HT-29 (cell line): ENCODE measurements around the gene RRAS. TPM values are rescaled to one million over a fixed set of nuclear protein-coding genes. Genes with fewer than 3 reads are reported as not detected.

ENCODE experiments used
- DNase-seq: peaks from one replicate; pipeline ENCODE4 v3.0.0-alpha.2; 2015; ENCODE audit warnings: low spot score
- total RNA-seq: library from RNA; depleted of rRNA; stranded (reverse); fragments of >200 nt; shearing (Covaris generic); gene quantifications from 2 replicates; pipeline ENCODE4 v1.2.3, GENCODE V29; 2014

The RRAS gene
- total RNA-seq, 1 experiment from 2014 or later = 33.1 TPM

DNA sequence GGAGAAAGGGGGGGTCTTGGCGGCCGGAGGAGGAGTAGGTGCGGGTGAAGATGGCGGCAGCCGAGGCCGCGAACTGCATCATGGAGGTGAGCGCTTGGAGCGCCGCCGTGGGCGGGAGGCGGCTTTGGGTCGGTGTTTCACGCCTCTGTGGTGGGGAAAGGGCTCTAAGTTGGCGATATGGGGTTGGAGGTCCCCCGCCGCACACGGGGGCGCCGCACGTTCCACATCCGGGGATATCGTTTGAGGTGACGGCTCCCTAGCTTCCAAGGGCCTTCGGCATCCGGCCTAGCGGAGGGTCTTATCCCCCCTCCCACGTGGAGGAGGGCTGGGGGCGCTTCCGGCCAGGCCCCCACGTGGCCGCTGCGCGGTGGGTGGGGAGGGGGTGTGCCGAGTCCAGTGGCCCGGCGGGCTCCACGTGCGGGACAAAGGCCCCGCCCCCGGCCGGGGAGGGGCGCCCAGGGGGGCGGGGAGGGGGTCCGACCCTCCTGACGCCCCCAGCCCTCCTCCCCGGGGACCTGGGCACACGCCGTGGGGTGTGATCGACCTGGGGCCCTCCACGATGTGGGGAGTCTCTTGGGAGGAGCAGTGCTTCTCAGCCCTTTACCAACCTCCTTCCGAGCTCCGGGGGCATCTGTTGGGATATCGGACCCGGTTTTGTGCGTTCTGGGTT, 37.4 kb upstream of the RRAS start, which contains the start of gene PRMT1:
Gene PRMT1, plus strand, starts transcription at position 41 of the 670 bp plus-strand sequence. Its CDS starts 10 bp downstream, at position 51.
- peak; percentile 67 for DNase-seq

DNA sequence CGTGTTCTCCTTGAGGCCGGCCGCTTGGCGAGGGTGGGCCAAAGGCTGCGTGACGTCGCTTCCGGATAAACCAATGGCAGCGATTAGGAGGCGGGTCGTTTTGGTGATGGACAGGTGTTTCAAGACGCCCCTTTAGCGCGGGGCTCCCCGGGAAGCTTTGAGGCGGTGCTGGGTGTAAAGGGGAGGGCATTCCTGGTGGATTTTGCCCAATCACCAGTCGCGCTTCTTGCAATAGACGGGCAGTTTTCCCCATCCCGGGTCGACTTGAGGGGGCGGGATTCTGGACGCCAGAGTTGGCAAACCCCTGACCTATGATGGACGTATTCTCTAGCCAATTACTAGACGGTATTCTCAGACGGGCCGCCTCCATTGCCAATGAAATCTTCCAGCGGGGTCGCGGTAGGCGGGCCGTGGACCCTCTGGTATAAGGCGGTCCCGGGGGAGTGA, 36.9 kb upstream of the RRAS start:
- DNase-seq = peak; percentile 100

DNA sequence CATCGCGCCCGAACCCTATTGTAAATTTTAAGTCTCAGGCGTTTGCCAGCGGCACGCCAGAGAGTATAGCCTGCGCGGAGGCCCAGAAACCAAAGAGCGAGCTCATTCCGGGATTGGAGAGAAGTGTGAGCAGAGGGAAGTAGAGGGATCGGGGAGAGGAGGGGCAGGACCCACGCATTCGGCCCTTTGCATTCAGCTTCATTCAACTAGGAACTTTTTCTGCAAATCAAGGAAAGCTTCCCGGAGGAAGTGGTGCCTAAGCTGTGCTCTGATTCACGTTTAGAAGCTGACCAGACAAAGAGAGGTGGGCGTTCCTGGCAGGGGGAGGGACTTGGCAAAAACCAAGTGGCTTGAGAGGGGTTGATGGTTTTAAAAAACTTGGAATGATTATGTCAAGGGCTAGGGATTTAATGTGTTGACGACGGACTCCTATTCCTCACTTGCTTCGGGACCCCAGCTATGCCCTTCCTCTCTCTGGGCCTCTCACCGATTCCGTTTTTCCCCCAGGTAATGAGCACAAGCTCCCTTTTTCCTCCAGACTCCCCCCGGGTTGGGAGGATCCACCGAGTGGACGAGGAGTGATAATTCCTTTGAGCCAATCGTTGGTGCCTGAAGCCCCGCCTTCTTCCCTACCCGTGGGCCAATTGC, 36.3 kb upstream of the RRAS start:
- no peak for DNase-seq

DNA sequence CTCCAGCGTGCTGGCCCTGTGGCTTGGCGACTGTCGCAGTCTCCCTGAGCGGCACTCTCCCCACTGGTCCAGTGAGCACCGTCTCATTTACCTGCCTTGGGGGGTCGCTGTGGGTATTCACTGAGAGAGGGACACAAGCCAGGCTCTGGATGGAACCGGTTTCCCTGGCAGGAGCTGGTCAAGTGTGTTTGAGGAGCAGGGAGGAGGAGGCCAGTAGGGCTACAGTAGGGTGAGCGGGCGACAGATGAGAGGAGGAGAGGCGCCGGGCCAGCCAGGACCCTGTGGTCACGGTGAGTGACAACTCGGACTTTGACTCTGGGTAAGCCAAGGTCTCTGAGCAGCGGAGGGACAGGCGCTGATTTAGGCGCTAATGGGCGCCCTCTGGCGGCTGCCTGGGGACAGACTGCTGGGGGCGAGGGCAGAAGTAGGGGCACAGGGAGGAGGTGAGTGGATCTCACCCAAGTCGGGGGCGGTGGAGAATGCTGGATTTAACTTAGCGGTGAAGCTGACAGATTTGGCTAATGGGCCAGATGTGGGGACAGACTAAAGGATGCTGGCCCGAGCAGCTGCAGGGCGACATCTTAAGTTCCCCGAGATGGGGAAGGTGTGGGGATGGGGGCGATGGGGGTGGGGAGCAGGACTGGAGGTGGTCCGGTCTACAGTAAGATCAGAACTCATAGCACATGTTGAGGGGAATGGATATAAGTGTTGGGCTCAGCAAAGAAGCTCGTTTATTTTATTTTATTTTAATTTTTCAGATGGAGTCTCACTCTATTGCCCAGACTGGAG, 32.4 kb upstream of the RRAS start:
- DNase-seq = peak; percentile 95

DNA sequence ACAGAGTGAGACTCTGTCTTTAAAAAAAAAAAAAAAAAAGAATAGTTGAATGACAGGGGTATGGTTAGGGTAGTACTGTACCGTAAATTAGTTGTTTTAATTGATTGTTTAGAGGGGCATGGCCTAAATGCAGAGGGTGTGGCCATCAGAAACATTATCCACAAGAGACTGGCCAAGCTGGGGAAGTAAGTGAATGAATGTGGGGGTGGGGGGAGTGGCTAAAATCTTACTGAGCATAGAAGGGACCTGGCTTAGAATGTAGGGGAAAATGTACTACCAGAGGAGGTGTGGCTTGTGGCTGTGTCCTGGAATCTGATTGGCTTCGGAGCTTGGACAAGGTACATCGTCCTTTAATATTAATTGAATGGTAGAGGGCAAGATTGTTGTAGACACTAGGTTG, 29.6 kb upstream of the RRAS start:
- no peak for DNase-seq

DNA sequence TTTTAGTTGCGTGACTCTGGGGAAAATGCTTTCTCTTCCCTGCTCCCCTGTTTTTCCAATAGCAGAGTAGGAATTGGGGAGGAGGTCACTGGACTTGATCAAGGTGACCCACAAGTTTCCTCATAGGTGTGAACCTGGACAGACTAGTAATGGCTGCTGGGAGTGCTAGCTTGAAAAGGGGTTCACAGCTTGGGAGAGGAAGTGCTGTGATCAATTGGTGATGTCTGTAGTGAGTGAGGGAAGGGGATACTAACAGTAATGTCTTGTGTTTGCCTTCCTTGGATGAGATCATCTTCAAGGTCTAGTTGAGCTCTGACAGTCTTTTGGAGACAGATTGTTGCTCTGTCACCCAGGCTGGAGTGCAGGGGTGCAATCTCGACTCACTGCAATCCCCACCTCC, 27.5 kb upstream of the RRAS start:
- DNase-seq = no peak

DNA sequence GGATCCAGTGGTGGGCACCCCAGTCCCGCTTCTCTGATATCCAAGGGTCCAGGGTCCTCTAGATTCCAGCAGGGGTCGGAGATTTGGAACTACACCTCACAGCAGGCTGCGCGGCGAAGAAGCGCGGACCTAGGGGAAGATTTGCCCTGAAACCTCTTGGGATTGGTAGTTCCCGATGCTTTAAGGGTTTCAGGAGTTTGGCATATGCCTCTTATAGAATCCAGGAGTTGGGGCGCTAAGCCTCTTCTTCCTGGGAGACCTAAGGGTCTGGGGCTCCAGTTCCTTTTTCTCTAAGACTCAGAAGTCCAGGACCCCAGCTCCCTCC, 26.1 kb upstream of the RRAS start:
- DNase-seq = no peak

DNA sequence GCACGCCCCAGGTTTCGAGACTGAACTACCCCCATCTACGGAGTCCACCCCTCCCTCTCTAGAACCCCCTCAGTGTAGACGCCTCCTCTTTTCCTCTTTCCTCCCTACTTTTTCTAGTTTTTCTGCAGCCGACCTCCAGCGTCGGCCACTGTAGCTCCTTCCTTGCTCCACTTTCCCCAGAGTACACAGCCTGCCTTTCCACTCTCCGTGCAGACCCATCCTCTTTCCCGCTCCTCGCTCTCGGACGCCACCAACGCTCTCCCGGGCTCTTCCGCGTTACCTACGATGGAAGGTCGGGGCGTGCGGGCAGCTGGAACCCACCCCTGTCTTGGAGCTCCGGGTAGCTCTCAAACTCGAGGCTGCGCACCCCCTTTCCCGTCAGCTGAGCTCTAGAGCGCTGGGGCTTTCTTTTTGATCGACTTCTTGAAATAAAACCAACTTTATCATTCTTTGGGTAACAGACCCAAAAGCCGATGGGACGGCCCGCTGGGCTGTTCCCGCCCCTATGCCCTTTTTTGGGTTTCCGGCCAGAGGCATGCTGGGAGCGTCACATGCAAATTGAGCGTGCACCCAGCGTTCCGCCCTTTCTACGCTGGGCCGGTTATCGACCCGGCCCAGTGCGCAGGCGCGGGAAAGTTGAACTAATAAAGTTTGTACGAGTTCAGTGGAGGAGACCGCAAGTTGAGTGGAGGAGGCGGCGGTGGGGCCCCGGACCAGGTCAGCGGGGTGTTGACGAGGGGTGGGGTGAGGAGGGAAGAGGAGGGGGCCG, 25.6 kb upstream of the RRAS start, which contains the start of the genes BCL2L12 and IRF3:
Gene BCL2L12, plus strand, starts transcription at position 583 of the 769 bp plus-strand sequence. CDS start 760 bp downstream, outside the sequence.
Gene IRF3, minus strand, starts transcription at position 507 of the 769 bp plus-strand sequence. CDS start 1,019 bp downstream, outside the sequence.
- DNase-seq = peak; percentile 100

DNA sequence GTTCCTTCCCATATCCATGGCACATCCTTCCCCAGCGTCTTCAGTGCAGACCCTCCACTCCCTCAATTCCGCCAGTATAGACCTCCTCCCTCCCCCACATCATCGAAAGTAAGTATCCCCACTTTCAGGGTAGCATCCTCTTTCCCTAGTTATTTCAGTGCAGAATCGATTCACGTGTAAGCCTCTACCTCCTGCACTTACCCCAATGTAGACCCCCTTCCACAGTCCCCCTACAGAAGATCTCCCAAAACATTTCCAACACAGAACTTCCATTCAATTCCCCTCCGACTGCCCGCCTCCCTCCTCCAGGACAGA, 25.1 kb upstream of the RRAS start:
- no peak for DNase-seq

DNA sequence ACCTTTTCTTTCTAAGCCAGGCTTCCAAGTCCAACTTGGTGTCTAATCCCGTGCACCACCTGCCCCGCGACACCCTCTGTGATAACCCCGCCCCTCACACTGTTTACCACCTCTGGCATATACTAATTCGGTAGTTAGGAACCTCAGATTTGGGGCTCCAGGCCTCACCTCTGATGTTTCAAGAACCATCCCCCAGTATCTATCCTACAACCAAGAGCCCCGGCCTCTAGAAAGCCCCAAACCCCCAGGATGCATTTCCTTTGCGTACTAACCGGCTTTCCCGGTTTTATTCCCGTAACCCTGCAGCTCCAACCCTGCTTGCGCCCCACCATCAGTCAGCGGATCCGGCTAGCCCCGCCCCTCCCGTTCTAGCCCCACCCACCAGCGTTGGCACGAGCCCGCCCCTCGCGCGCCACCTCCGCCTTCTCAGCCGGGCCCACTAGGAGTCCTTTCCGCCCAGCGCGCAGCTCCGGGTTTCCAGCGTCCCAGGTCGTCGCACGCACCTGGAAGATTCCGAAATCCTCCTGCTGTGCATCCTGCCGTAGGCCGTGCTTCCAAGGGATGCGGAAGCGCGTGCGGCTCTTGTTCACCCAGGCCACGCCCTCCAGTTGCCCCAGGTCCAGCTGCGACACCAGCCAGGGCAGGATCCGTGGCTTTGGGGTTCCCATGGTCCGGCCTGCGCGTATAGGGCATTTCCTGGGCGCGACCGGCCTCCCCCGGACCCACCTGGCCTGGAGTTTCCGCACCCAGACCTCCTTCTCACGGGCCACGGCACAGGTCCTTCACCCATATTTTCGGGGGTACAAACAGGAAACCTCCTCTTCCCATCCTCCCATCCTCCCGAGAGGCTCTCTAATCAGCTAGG, 24.5 kb upstream of the RRAS start:
- peak; percentile 99 for DNase-seq

DNA sequence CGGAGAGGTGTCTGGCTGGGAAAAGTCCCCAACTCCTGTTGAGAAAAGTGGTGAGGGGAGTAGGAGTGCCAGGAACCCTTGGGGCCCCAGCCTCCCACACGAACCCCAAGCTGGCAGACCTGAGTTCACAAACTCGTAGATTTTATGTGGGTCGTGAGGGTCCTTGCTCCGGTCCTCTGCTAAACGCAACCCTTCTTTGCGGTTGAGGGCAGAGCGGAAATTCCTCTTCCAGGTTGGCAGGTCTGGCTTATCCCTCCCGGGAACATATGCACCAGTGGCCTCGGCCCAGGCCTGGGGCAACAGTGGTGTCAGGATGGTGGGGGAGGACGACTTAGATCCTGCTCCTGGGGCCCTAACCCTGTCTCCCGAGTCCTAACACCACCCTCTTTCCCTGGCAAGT, 23.3 kb upstream of the RRAS start:
- no peak for DNase-seq

DNA sequence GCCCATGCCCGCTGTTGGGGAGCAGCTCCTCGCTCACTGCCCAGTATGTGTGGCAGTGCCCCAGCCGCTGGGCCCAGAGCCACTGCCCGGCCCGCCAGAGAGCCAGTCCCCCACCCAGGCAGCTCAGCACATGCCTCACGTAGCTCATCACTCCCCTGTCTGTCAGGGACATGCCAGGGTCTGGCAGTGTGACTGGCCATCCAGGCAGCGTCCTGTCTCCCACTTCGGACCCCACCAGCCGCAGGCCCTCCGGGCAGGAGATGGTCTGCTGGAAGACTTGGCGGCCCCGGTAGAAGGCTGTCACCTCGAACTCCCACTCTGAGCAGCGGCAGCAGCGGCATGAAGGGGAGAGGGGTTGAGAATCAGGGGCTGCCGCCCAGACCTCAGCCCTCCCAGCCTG, 22.1 kb upstream of the RRAS start:
- no peak for DNase-seq

DNA sequence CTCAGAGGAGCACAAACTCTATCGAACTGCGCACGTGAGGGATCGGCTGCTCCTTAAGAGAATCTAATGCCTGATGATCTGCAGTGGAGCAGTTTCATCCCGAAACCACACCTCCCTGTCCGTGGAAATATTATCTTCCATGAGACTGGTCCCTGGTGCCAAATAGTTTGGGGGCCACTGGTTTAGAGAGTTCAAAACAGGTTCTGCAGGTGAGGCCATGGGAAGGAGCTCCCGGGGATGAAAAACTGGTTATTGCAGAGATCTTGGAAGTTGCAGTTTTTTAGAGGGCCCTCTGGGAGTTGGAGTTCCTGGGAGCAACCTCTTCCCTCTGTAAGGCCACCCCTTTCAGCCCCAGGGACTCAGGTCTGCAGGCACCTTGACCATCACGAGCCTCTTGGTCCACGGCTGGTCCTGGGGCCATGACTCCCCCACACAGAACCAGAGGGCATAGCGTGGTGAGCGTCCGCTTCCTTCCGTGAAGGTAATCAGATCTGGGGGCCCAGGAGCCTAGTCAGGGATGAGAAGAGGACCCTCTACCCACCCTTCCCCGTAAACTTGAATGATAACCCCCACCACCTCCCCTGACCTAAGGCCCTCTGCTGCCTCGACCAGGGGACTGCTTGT, 20.5 kb upstream of the RRAS start:
- DNase-seq = no peak

DNA sequence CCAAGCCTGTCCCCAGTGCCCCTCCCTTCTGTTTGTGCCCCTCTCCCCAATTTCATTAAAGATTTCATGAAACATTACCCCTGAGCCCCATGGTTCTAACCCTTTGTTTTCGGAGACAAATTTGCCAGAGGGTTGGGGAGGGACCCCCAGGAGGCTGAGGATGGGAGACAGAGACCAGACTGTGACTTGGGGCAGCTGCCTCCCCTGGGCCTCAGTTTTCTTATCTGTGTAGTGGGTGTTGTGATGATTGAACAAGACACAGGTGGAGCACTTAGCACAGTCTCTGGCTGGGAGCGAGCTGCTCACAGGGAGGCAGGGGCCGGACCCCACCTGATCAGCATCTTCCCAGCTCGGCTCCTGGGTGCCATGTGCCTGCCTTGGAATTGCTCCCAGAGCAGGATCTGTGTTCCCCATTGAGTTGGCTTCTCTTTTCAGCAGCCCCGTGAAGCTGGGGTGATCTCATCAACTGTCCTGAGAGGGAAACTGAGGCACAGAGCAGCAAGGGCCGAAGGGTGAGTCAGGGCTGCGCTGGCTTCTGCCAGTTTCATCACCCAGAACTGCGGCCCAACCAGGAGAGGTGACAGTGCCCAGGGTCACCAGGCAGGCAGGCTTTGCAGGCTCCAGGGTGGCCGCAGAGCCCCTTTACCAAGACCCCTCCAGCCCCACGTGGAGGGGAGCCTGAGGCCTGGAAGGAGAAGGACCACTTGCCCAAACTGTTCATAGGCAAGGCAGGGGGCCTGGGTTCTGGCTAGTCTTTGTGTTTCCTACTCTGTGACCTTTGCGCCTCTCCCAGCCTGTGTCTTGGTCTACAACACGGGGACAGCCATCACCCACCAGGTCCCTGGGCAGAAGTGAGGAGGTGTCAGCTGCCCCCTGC, 18.9 kb upstream of the RRAS start:
- no peak for DNase-seq

DNA sequence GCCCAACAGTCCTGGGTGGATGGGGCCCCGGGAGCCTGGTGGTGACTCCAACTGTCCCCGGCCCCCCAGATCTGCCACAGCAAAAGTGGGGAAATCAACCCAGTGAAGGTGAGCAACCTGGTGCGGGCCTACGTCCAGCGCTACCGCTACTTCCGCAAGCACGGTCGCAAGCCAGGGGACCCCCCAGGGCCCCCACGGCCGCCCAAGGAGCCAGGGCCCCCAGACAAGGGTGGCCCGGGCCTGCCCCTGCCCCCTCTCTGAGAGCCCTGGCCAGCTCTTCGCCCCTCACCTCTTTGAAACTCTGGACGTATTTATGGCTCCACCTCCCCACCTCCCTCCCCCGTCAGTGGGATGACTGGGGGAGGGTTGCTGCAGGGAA, 18.2 kb upstream of the RRAS start:
- no peak for DNase-seq

DNA sequence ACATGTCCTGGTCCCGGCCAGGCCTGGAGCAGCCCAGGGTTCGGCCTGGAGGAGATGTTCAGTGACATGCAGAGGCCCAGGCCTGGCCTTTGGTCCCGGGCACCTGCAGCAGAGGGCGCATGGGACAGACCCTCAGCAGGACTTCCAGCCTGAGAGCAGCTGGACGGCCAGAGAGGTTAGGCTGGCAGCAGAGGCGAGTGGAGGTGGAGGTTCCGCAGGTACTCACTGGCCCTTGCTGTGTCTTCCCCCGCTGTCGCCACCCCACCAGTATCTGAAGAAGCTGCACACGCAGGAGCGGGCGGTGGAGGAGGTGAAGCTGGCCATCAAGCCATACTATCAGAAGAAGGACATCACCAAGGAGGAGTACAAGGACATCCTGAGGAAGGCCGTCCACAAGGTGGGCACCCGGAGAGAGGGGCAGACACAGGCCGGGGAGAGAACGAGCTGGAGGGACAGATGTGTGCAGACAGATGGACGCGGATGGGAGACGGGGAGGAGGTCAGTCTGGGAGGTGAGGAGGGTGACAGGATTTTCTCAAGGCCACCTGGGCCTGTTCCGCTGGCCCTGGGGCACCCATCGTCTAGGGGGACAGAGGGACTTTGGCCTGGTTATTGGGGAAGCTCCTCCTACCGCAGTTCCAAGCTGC, 17.7 kb upstream of the RRAS start:
- no peak for DNase-seq

DNA sequence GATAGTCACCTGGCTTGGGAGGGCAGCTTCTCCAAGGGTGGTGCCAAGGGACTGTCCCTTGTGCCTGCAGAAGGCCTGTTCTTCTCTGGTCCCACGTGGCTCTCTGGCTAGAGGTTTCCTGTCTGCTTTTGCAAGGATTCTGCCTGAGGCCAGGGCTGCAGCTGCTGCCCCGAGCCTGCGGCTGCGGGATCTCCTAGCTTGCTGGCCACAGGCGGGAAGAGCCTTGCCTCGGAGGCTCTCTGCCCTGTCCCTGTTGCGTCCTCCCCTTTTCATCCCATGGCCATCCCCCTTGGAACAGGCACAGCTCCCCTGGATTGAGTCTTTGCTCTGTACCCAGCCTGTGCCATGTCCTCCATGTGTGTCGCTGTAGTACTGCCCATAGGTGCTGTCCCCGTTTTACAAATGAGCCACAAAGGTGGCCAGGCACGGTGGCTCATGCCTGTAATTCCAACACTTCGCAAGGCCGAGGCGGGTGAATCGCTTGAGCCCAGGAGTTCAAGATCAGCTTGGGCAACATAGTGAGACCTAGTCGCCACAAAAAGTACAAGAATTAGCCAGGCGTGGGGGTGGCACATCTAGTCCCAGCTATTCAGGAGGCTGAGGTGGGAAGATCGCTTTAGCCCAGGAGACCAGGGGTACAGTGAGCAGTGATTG, 16.6 kb upstream of the RRAS start:
- no peak for DNase-seq
